A673 (cell line): ENCODE data around the gene TMEM239.

Experiments
- EZH2 ChIP-seq: fragments of 200-600 bp; sonication (generic); IDR thresholded peaks from 2 replicates; pipeline ENCODE4 v1.6.1; 2017; ENCODE audit warnings: borderline replicate concordance, low read depth, mild to moderate bottlenecking, mixed read lengths, antibody characterized with exemption, low read length; ENCODE audit not compliant: poor library complexity, severe bottlenecking
- TF ChIP-seq, protein P1 (sequence below): fragments of 300-800, 200-600 bp; sonication (generic); conservative IDR thresholded peaks from 2 replicates; pipeline ENCODE4 v1.5.1; 2017; ENCODE audit warnings: low read depth, mild to moderate bottlenecking, antibody characterized with exemption, low read length, moderate library complexity, mixed read lengths

DNA sequence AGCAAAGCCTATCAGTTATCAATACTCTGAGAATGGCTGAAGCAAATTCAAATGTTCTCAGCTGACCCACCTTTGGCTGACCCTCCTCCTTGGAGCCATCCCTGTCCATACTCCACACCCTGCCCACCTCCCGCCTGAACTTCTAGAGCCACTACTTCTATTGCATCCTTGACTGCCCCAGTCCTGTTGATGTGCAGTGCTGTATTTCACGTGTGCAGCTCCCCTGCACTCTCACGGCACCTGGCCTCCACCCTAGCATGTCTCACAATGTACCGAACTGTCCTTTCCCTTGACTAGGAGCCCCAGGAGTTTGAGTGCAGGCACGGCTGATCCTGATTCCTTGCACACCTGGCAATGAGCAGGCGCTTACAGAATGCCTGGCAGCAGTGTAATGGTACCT is 22.7 kb upstream of the TMEM239 start:
- TF ChIP-seq, protein P1, sequence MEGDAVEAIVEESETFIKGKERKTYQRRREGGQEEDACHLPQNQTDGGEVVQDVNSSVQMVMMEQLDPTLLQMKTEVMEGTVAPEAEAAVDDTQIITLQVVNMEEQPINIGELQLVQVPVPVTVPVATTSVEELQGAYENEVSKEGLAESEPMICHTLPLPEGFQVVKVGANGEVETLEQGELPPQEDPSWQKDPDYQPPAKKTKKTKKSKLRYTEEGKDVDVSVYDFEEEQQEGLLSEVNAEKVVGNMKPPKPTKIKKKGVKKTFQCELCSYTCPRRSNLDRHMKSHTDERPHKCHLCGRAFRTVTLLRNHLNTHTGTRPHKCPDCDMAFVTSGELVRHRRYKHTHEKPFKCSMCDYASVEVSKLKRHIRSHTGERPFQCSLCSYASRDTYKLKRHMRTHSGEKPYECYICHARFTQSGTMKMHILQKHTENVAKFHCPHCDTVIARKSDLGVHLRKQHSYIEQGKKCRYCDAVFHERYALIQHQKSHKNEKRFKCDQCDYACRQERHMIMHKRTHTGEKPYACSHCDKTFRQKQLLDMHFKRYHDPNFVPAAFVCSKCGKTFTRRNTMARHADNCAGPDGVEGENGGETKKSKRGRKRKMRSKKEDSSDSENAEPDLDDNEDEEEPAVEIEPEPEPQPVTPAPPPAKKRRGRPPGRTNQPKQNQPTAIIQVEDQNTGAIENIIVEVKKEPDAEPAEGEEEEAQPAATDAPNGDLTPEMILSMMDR, result no peak
- no peak for TF ChIP-seq EZH2
